Ascending aorta (tissue), 2 donors: ENCODE data around the gene APRT. TPM values are rescaled to one million over a fixed set of nuclear protein-coding genes. Genes with fewer than 3 reads are reported as not detected.
A peak's percentile ranks its signal among the peaks of the same experiment; 100 is the strongest.

ENCODE experiments used
- DNase-seq, 2 donors: peaks; one replicate each; pipeline ENCODE4 v3.0.0-alpha.2; 2019; ENCODE audit warnings: low spot score in 2 of 2
- H3K27ac ChIP-seq, 2 donors: fragments of 200-600 bp; sonication (generic); one replicate each; pipeline ENCODE4 v1.5.1; 2016 to 2017; ENCODE audit warnings: mild to moderate bottlenecking in 1 of 2
- H3K27me3 ChIP-seq: fragments of 200-600 bp; sonication (generic); one replicate; pipeline ENCODE4 v1.5.1; 2017
- H3K36me3 ChIP-seq, 2 donors: fragments of 200-600 bp; sonication (generic); one replicate each; pipeline ENCODE4 v1.5.1; 2016
- H3K4me1 ChIP-seq, 2 donors: fragments of 200-600 bp; sonication (generic); one replicate each; pipeline ENCODE4 v1.5.1; 2016 to 2017; ENCODE audit warnings: mild to moderate bottlenecking in 1 of 2
- H3K4me3 ChIP-seq, 2 donors: fragments of 200-600 bp; sonication (generic); one replicate each; pipeline ENCODE4 v1.5.1; 2016 to 2017; ENCODE audit warnings: mild to moderate bottlenecking in 1 of 2
- H3K9me3 ChIP-seq, 2 donors: fragments of 200-600 bp; sonication (generic); one replicate each; pipeline ENCODE4 v1.5.1; 2016
- intact Hi-C: fragments of 100-400 bp; cut with DNase I; formaldehyde crosslinking; loops from one replicate; pipeline ENCODE4 v1.15.1; 2023
- total RNA-seq: library from RNA; depleted of rRNA; stranded (reverse); fragments of >200 nt; gene quantifications from one replicate; pipeline ENCODE4 v1.1.0, GENCODE V29; 2016
- TF ChIP-seq, protein P1 (sequence below), 3 experiments: fragments of 200-600 bp in 2 of 3; fragments of 450-650 bp in 1 of 3; sonication (generic) in 2 of 3; IDR thresholded peaks; one replicate each; pipeline ENCODE4 v1.5.1; 2016 to 2019; ENCODE audit warnings: antibody characterized with exemption in 3 of 3, mild to moderate bottlenecking in 1 of 3, moderate library complexity in 1 of 3

APRT gene
- total RNA-seq, 1 donor from 2014 or later = 305 TPM

GRCh38 chr16:88787579-88788314, 24.0 kb downstream of the APRT start:
- H3K4me1 ChIP-seq = peaks cover 10 to 15% of the 10 kb centered on the region in 2 donors
- H3K9me3 ChIP-seq = no peaks in the 10 kb centered on the region
- no peak overlapping the region for H3K4me3 ChIP-seq
- DNase-seq = no peak
- no peaks in the 10 kb centered on the region for H3K27me3 ChIP-seq
- intact Hi-C loops = no loop called here
- H3K27ac ChIP-seq = no peak overlapping the region
- no peaks in the 10 kb centered on the region for H3K36me3 ChIP-seq
- TF ChIP-seq, protein P1, sequence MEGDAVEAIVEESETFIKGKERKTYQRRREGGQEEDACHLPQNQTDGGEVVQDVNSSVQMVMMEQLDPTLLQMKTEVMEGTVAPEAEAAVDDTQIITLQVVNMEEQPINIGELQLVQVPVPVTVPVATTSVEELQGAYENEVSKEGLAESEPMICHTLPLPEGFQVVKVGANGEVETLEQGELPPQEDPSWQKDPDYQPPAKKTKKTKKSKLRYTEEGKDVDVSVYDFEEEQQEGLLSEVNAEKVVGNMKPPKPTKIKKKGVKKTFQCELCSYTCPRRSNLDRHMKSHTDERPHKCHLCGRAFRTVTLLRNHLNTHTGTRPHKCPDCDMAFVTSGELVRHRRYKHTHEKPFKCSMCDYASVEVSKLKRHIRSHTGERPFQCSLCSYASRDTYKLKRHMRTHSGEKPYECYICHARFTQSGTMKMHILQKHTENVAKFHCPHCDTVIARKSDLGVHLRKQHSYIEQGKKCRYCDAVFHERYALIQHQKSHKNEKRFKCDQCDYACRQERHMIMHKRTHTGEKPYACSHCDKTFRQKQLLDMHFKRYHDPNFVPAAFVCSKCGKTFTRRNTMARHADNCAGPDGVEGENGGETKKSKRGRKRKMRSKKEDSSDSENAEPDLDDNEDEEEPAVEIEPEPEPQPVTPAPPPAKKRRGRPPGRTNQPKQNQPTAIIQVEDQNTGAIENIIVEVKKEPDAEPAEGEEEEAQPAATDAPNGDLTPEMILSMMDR (IDR thresholded peaks at IDR 0.05) = no peak

GRCh38 chr16:88785106-88785924, 26.4 kb downstream of the APRT start, which contains the start of gene PIEZO1:
Gene PIEZO1, minus strand, starts transcription at chr16:88785220. Its CDS starts 256 bp downstream, at chr16:88784964.
- Histone ChIP-seq H3K27me3 (no peaks in the 10 kb centered on the region), H3K36me3 (no peaks in the 10 kb centered on the region), H3K4me1 (peaks cover 15 to 23% of the 10 kb centered on the region in 2 donors), H3K4me3 (peak within 1 kb of the TSS; percentile 93 to 95), H3K27ac (peak within 1 kb of the TSS; percentile 90 to 93), H3K9me3 (no peaks in the 10 kb centered on the region)
- DNase-seq = peak in 1 of 2 donors; percentile 88
- TF ChIP-seq, protein P1 (IDR thresholded peaks at IDR 0.05) = peak; percentile 90 to 98 (median 95)
- intact Hi-C loops = loop anchor here (1.0 to 2.0 kb wide), 6 partner anchors 17 to 71 kb away; partner anchors contain the start of genes CDT1, GALNS and TRAPPC2L

DNA sequence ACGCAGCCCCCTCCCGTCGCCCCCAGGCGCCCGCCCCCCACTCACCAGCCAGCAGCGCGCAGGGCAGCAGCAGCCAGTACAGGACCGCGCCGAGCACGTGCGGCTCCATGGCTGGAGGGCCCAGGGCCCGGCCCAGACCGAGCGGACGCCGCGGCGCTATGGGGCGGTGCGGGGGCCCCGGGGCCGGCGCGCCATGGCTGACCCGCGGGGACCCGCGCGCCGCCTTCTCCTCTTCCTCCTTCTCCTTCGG, 26.9 kb downstream of the APRT start:
- H3K36me3 ChIP-seq = no peaks in the 10 kb centered on the region
- no peak for DNase-seq
- peaks cover 15 to 26% of the 10 kb centered on the region in 2 donors for H3K4me1 ChIP-seq
- H3K27ac ChIP-seq = peak overlapping the region; percentile 90 to 93
- no peaks in the 10 kb centered on the region for H3K27me3 ChIP-seq
- H3K9me3 ChIP-seq = no peaks in the 10 kb centered on the region
- TF ChIP-seq, protein P1 (IDR thresholded peaks at IDR 0.05) = no peak
- H3K4me3 ChIP-seq = peak overlapping the region; percentile 93 to 95
- intact Hi-C loops = loop anchor here (1.0 to 2.0 kb wide), 8 partner anchors 16 to 121 kb away; partner anchors contain the start of genes CDT1, CTU2, GALNS and MVD

DNA sequence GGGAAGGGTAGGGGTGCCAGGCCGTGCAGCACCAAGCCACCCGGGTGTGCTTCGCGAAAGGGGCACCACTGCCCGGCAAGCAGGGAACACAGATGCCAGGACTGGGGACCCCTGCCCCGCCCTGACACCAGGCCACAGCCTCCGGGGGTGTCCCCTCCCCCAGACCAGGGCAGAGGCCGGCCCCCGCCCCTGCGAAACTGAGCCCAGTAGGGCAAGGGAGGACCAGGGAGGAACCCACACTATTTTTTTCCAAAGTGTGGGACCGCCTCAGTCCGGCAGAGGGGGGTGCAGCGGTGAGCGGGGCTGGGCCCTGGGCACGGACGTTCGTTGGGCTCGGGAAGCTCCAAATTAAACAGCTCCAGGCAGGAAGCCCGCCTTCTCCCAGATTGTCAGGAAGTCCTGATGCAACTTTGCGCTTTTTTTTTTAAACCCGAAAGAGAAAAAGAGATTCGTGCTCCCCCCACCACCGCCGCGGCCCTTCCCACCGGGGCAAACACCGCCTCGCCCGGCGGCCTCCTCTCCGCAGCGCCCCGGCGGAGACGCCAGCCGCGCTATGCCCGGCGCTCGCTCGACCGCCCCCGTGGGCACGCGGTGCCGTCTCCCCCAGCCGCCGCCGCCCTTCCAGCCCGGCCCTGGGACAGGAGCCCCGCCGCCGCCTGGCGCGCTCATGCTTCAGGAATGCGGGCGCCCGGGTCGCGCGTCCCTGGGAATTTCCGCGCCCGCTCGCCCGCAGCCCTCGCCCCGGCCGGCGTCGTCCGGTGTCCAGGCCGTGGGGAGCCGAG, 27.5 kb downstream of the APRT start:
- H3K4me1 ChIP-seq = peaks cover 15 to 31% of the 10 kb centered on the region in 2 donors
- peak; percentile 48 to 89 for DNase-seq
- peak overlapping the region; percentile 90 to 93 for H3K27ac ChIP-seq
- intact Hi-C loops = loop anchor here (1.0 to 2.0 kb wide), 5 partner anchors 15 to 121 kb away; partner anchors contain the start of genes CDT1, CTU2, GALNS and MVD
- H3K27me3 ChIP-seq = no peaks in the 10 kb centered on the region
- H3K36me3 ChIP-seq = no peaks in the 10 kb centered on the region
- peak overlapping the region; percentile 93 to 95 for H3K4me3 ChIP-seq
- no peaks in the 10 kb centered on the region for H3K9me3 ChIP-seq
- TF ChIP-seq, protein P1 (IDR thresholded peaks at IDR 0.05) = peak; percentile 31 to 67 (median 48)
